ENCODE data around the gene JMJD1C. TPM values are rescaled to one million over a fixed set of nuclear protein-coding genes. Genes with fewer than 3 reads are reported as not detected.

Gene JMJD1C
- total RNA-seq, 1 donor from 2014 or later = 133 TPM

DNA sequence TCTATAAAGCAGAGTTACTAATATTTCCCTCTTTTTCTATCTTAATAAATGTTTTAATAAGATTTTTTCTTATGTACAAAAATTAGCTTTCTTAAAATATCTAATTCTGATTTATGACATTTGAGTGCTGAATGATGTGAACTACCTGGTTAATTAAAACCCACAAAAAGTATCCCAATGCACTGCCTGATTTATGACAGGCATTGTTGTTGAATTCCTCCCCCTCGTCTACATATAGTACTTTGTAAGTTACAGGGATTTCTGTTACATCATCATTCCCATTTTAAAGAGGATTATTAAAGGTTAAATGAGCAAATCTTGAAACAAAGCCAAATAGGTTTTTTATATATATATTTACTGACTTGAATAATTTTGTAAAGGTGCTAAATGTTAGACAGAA is 241.5 kb downstream of the JMJD1C start:
- no peak for DNase-seq (ENCODE audit: low read depth in 2 of 2)

DNA sequence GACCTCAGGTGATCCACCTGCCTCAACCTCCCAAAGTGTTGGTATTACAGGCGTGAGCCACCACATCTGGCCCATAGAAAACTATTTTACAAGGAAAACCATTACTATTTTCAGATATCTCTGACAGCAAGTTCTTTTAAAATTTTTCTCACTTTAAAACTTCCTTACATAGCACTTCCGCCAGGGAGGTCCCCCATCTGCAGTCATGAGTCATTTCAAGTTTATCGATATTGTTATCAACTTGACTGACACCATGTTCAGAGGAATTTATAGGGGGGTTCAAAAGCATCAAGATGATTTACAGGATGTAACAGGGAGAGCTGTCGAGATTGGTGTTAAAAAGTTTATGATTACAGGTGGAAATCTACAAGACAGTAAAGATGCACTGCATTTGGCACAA is 243.8 kb downstream of the JMJD1C start:
- DNase-seq (ENCODE audit: low read depth in 2 of 2) = no peak

DNA sequence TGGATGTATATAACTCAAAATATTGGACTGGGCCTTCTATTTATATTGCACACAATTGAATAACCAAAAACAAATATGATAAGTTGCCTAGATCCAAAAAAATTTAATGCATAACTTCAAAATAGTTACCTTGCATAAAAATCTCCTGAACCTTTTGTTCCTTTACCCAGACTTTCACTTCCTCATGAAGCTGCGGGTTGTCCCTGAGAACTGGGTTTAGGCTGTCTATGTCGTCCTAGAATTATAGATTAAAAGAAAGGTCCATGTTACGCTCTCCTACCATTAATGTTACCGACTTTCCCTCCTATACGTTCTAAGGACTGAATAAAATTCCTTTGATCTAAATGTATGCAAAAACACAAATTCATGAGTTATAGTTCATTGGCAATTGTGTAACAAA is 246.0 kb downstream of the JMJD1C start:
- DNase-seq (ENCODE audit: low read depth in 2 of 2) = no peak

GRCh38 chr10:63217120-63217605 is 248.6 kb downstream of the JMJD1C start:
- DNase-seq (ENCODE audit: low read depth in 2 of 2) = peak; percentile 63

DNA sequence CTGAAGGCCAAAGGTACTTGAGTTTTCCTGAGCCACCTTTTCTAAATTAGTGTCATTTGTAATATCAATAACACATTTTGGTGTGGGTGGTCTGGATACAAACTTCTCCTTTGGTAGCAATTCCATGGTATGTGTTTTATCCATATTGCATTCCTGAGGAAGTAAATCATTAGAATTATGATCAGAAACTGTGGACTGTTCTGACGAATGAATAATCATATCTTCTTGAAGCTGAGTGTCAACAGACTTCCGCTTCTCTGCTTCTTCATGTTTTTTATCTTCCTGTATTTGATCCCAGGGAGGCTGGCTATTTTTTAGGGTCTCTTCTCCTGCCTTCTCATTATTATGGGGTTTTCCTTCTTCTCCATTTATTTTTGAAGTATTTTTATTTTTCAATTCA is 251.2 kb downstream of the JMJD1C start:
- DNase-seq (ENCODE audit: low read depth in 2 of 2) = no peak

GRCh38 chr10:63213489-63213888 is 252.3 kb downstream of the JMJD1C start:
- no peak for DNase-seq (ENCODE audit: low read depth in 2 of 2)

- DNase-seq (ENCODE audit: low read depth in 2 of 2) = peak; percentile 50 to 65
Measured at GRCh38 chr10:63210611-63211196, 255.1 kb downstream of the JMJD1C start.

DNA sequence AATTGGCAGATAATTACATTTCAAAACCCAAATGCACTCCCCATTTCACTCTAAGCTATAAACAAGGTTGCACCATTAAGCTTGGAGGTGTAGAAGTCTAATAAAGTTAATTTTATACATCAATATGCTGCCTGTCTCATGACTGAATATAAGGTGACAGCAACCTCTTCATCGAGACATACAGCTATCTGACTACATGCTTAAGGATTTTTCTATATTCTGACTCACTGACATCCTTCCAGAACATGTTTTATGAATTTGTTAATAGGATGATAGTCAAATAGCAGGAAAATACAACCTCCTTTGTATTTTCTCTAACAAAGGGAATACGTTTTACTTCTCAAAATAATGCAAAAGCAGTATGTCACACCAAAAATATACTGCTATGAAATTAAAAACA is 256.1 kb downstream of the JMJD1C start:
- peak in 1 of 2 donors; percentile 30 for DNase-seq (ENCODE audit: low read depth in 2 of 2)

DNA sequence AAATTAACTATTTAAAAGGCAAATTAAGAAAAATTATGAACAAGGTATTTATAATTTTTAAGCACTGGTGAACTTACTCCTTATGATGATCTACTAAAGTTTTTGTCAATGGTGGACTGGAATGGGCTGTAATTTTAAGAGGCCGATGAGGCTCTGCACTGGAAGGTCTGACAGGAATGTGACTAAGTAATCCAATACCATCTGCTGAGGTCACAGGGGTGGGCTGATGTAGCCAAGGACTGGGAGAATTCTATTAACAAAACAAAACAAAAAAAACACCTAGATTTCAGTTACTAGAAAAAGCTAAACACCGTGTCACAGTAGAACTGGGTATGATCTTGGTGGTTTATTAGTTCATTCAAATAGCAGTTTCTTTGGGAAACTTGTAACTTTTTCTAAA is 256.8 kb downstream of the JMJD1C start:
- DNase-seq (ENCODE audit: low read depth in 2 of 2) = peak in 1 of 2 donors; percentile 81

GRCh38 chr10:63206997-63207811 is 258.6 kb downstream of the JMJD1C start:
- peak; percentile 94 to 95 for DNase-seq (ENCODE audit: low read depth in 2 of 2)

- DNase-seq (ENCODE audit: low read depth in 2 of 2) = peak in 1 of 2 donors; percentile 13
Measured at GRCh38 chr10:63206576-63206975, 259.2 kb downstream of the JMJD1C start.

GRCh38 chr10:63205421-63205820 is 260.4 kb downstream of the JMJD1C start:
- no peak for DNase-seq (ENCODE audit: low read depth in 2 of 2)

GRCh38 chr10:63204667-63205391 is 260.9 kb downstream of the JMJD1C start:
- no peak for DNase-seq (ENCODE audit: low read depth in 2 of 2)

- no peak for DNase-seq (ENCODE audit: low read depth in 2 of 2)
Measured at GRCh38 chr10:63201118-63201517, 264.7 kb downstream of the JMJD1C start.

DNA sequence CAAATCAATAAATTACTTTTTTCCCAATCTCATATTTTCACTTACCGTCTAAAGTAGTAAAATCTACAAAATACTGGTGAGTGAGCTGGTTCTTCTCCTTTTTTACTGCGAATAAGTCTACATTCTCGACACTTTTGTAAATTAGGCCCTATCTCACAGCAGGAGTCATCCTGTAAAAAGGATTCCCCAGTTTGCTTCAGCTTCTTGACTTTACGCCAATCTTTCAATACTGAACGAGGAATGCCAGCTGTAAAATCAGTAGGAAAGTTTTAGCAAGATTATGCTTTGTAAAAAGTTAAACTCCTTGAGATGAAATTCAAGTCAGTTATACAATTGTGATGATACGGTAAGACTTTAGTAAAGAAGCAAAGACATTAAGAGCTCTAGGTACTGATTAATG is 265.3 kb downstream of the JMJD1C start:
- DNase-seq (ENCODE audit: low read depth in 2 of 2) = no peak

GRCh38 chr10:63199716-63200115 is 266.1 kb downstream of the JMJD1C start:
- DNase-seq (ENCODE audit: low read depth in 2 of 2) = no peak

DNA sequence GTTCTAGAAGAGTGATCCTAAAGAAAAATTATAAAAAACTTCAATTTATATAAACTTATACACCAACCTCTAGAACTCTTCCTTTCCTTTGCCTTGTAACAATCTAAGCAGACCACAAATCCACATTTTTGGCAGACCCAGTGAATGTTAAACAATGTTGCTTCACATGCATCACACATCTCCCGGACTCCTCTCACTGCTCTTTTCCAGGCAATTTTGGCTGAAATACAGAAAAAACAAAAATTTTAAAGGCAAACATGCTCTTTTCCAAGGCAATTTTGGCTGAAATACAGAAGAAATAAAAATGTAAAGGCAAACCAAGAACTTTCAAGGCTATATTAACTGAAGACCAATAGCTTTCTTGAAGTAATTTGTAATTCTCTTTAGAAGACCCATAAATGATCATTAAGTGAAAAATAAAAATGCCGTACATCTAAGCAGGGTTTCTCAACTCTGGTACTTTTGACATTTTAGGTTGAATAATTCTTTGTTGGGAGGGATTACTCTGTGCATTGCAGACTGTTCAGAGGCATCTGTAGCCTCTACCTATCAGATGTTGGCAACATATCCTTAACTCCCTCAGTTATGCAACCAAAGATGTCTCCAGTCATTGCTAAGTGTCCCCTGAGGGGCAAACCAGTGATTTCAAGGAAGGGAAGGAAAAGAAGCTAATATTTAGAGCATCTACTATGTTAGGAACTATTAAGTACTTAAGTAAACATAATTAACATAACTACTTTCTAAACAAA is 268.3 kb downstream of the JMJD1C start:
- DNase-seq (ENCODE audit: low read depth in 2 of 2) = peak in 1 of 2 donors; percentile 77

DNA sequence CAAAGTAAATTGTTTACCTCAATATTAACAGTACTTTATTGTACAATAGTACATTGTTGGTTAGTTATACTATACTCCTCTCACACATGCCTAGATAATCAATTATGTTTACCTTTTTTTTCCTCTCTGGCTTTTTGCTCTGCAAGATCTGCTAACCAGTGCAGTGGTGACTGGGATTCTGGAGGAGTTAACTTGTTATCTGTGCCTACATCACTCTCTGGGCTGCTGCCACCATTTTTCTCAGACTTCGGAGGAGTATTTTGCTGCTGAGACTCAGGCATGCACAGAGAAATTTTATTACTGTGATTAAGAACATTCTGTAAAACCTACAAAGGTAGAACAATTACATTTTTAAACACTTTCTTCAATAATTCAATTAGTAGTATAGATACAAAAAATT is 273.0 kb downstream of the JMJD1C start:
- DNase-seq (ENCODE audit: low read depth in 2 of 2) = no peak

- no peak for DNase-seq (ENCODE audit: low read depth in 2 of 2)
Measured at GRCh38 chr10:63175534-63175933, 290.2 kb downstream of the JMJD1C start.

GRCh38 chr10:63173468-63174232 is 292.1 kb downstream of the JMJD1C start:
- peak; percentile 42 to 48 for DNase-seq (ENCODE audit: low read depth in 2 of 2)

DNA sequence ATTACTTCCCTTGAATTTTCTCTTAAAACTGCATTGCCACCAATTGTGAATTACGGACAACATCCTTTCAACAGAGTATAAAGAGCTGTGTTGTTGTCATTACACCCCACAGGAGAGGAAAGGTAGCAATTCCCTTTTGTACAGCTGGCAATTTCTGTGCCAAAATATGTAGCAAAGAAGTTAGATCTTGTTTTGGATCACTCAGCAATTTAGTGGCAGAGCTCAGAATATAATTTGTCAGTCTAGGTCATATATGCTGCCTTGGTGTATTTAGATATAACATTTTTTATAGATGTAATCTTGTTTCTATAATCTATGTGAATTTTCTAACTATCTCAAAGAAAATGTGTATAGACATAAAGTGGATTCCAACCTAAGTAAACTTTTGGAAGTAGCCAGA is 293.9 kb downstream of the JMJD1C start:
- DNase-seq (ENCODE audit: low read depth in 2 of 2) = peak in 1 of 2 donors; percentile 16

All from lung microvascular endothelial cell (primary cell).